ENCODE data around the gene TRIM60.

DNA sequence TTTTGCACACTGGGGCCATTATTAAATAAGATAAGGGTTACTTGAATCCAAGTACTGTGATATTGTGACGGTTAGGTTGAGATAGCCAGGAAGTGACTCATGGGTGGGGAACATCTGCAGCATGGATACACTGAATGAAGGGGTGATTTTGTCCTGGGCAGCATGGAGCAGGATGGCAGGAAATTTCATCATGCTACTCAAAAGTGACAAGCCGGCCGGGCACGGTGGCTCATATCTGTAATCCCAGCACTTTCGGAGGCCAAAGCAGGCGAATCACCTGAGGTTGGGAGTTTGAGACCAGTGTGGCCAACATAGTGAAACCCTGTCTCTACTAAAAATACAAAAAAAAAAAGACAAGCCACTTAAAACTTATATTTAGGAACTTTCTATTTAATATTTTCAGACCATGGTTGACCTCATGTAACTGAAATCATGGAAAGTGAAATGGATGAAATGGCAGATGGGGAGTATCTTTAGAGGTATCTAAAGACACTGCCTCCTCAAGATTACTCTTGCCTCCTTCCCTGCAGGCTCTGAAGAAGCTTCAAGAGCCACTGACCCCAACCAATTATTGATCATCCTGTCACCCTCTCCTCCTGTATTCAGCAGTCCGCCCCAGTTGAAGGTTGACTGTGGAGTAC lies 3.9 kb upstream of the TRIM60 start:
- TF ChIP-seq POLR2A (IDR thresholded peaks at IDR 0.05): no peak
- TF ChIP-seq, protein P1, sequence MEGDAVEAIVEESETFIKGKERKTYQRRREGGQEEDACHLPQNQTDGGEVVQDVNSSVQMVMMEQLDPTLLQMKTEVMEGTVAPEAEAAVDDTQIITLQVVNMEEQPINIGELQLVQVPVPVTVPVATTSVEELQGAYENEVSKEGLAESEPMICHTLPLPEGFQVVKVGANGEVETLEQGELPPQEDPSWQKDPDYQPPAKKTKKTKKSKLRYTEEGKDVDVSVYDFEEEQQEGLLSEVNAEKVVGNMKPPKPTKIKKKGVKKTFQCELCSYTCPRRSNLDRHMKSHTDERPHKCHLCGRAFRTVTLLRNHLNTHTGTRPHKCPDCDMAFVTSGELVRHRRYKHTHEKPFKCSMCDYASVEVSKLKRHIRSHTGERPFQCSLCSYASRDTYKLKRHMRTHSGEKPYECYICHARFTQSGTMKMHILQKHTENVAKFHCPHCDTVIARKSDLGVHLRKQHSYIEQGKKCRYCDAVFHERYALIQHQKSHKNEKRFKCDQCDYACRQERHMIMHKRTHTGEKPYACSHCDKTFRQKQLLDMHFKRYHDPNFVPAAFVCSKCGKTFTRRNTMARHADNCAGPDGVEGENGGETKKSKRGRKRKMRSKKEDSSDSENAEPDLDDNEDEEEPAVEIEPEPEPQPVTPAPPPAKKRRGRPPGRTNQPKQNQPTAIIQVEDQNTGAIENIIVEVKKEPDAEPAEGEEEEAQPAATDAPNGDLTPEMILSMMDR (IDR thresholded peaks at IDR 0.05): no peak
